ENCODE results near the gene SYT2. TPM values are rescaled to one million over a fixed set of nuclear protein-coding genes. Genes with fewer than 3 reads are reported as not detected.
"Not testable (repeated sequence)": the region's sequence is repeated elsewhere in the genome, so short reads cannot be mapped to it uniquely, and the experiment has no call there.

Gene SYT2
- not detected for total RNA-seq
- long read RNA-seq, partial matches to known transcripts, result 0 of 3 reads
- long read RNA-seq, other reads (novel, unspliced or antisense), result 3 of 3 reads

DNA sequence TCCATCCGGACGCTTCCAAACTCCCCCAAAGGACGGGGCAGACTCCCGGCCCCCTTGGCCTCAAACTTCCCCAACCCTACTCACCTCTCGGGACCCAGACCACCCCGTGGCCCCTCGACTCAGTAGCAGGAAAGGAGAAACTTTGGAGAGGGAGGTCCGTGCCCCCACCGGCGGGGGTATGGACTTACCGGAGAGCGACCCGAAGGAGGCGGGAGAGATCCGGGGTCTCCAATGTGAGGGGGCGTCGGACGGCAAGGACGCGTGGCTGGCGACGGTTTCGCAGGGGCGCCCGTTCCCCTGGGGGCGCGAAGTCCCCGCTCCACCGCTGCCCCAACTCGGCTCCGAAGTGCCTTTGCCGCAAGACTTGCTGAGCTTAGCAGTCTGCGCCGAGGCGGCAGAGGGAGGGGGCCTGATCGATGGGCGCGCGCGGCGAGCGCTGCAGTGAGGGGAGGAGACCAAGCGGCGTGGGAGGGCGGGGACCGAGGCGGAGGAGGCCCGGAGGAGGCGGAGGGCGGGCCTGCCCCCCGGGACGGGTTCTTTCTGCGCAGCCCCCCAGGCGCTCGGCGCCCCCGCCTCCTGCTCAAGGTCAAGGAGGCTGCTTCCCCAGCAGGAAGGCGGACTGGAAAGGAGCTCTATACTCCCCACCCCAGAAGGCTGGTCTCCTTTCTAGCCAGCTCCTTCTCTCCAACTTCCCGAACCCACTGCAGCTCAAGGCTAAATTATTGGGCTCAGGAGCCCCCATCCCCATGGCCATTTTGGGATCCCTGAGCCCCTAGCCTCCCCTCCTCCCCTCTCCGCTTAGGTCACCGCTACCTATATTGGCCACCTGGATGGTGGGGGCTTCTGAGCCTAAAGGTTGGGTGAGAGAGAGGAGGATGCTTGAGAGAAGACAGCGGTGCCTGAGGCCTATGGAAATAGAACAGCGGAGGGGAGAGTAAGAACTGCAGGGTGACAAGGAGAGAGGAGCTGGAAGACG is at the start of gene SYT2:
Gene SYT2 (minus strand): TSS at position 385 of the 976 bp plus-strand sequence. CDS start 104,682 bp downstream, outside the sequence.
- ATAC-seq, result no peak
- intact Hi-C loops (cut with DNase I), result loop anchor here (10.0 kb wide), 2 partner anchors 246 to 396 kb away; no protein-coding TSS in a partner anchor
- no peak for DNase-seq (ENCODE audit: missing footprints)

DNA sequence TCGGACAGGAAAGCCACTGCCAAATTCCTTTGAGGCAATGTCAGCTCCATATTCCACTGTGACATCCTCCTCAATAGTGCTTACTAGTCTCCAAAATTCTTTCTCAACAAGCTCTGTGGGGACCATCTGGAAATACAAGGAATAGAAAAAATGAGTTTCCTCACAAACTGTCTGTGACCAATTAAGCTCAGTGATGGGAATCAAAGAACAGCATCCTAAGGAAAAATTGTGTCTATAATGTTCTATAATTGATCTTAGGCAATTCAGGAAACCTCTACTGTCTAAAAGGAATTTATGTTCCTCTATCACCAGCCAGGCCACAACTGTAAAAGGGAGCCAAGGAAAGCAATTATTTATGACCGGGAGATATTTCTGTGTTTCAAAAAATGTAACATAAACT is 46.1 kb upstream of the SYT2 start:
- ATAC-seq (no peak), DNase-seq (ENCODE audit: missing footprints) (no peak)
- intact Hi-C loops (cut with DNase I), result loop anchor here (10.0 kb wide), 1 partner anchor 238 kb away; no protein-coding TSS in a partner anchor

- ATAC-seq, result no peak
- intact Hi-C loops (cut with DNase I), result loop anchor here (10.0 kb wide), 1 partner anchor 241 kb away; no protein-coding TSS in a partner anchor
- DNase-seq (ENCODE audit: missing footprints), result no peak
Observed at GRCh38 chr1:202754293-202754692, 44.0 kb upstream of the SYT2 start.

DNA sequence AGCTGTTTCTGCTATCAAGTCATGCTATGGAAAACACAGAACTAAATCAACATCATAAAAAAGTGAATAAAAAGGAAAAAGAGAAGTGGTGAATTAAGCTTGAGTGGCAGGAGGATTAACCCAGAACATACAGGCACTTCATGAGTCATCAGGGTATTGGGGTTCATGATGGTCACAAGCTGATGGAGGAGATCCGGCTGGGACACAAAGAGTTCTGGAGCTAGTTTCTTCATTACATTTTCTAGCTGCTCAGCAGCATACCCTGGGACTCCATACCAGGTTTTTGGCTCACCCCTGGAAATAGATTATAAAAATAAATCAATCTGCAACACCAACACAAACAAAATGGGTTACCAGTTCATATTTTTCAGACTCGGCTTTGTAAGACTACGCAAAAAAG is 42.5 kb upstream of the SYT2 start:
- intact Hi-C loops (cut with DNase I), result loop anchor here (10.0 kb wide), 1 partner anchor 242 kb away; no protein-coding TSS in a partner anchor
- no peak for DNase-seq (ENCODE audit: missing footprints)
- no peak for ATAC-seq

GRCh38 chr1:202750761-202751160 is 40.5 kb upstream of the SYT2 start:
- ATAC-seq (no peak), DNase-seq (ENCODE audit: missing footprints) (no peak)
- intact Hi-C loops (cut with DNase I), result loop anchor here (10.0 kb wide), 1 partner anchor 244 kb away; no protein-coding TSS in a partner anchor

- no peak for DNase-seq (ENCODE audit: missing footprints)
- ATAC-seq, result no peak
- intact Hi-C loops (cut with DNase I), result loop anchor here (10.0 kb wide), 1 partner anchor 245 kb away; no protein-coding TSS in a partner anchor
Observed at GRCh38 chr1:202750024-202750423, 39.8 kb upstream of the SYT2 start.

- ATAC-seq, result no peak
- DNase-seq (ENCODE audit: missing footprints), result no peak
- intact Hi-C loops (cut with DNase I), result no loop called here
Observed at GRCh38 chr1:202745323-202745888, 35.2 kb upstream of the SYT2 start.

- DNase-seq (ENCODE audit: missing footprints); ATAC-seq; intact Hi-C loops (cut with DNase I): not testable (repeated sequence)
Observed at GRCh38 chr1:202744770-202745169, 34.5 kb upstream of the SYT2 start.

DNA sequence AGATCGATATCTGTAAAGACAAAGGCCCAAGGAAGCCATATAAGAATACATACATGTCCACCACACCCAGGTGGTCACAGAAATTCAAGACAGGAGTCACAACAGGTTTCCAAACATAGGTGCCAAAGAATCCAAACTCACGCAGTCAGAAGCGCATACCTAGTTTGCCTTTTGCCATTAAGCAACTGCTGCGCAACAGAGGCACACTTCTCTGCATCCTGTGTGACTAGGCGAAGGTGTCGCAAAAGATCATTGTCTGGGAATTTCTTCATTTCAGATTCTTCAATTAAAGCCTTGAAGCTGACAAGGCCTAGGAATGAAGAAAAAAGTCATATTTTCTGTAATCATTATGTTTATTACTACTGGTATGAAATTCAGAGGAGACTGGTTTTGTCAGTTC is 32.2 kb upstream of the SYT2 start:
- intact Hi-C loops (cut with DNase I), result no loop called here
- DNase-seq (ENCODE audit: missing footprints) (no peak), ATAC-seq (no peak)

DNA sequence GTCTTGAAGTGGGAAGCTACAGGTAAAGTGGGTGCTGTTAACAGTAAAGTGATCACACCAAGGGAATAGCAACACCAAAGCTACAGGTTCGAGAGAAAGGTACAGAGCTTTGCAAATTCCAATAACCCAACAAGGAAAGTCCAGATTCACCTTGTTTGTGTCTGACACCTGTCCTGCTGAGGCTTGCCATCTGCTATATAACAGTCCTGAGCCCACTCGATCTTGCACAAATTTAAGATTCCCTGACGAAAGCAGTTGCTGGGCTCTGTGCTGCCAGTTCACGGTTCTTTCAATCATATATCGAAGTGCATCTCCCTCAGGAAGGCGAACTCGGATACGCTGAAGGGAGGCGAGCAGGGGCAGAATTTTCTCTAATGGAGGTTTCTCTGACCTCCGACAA is 23.0 kb upstream of the SYT2 start:
- intact Hi-C loops (cut with DNase I), result no loop called here
- DNase-seq (ENCODE audit: missing footprints) (no peak), ATAC-seq (no peak)

DNA sequence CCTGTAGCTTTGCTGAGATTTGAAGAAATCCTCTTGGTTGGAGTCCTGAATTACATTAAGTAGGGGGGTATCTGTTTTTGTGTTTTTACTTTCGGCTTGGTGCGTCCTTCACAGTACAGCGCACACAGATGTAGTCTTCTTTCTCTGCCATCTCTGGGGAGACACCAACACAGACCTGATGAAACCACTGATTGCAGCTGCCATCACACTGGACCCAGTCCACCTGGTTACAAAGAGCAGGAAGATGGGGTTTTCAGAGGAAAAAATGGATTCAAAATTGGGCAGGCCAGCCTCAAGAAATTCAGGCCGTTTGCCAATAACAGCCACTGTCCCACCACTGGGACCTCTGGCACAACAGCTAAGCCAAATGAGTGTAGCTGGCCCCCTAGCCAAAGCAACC is 18.7 kb upstream of the SYT2 start:
- DNase-seq (ENCODE audit: missing footprints), result no peak
- intact Hi-C loops (cut with DNase I), result no loop called here
- ATAC-seq, result no peak

- DNase-seq (ENCODE audit: missing footprints), result no peak
- intact Hi-C loops (cut with DNase I), result no loop called here
Observed at GRCh38 chr1:202725526-202725925, 15.3 kb upstream of the SYT2 start.

DNA sequence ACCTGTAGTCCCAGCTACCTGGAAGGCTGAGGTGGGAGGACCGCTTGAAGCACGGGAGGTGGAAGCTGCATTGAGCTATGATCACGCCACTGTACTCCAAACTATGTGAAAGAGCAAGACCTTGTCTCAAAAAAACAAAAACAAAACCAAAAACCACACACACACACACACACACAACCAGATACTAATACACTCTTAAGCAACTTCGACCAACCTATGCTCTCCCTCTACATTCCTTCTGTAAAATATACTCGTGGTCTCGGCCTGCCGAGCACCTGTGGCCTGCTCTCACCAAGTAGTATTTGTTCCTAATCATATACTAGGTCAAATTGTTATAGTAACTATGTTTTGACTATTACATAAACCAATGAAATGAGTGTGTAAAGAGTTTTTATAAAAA is 13.5 kb upstream of the SYT2 start:
- intact Hi-C loops (cut with DNase I), result no loop called here
- no peak for ATAC-seq

More at GRCh38 chr1:202725526-202725925, 15.3 kb upstream of the SYT2 start:
- no peak for ATAC-seq

GRCh38 chr1:202723046-202723445 is 12.8 kb upstream of the SYT2 start:
- DNase-seq (ENCODE audit: missing footprints); ATAC-seq; intact Hi-C loops (cut with DNase I): not testable (repeated sequence)

More for the DNA sequence above, 13.5 kb upstream of the SYT2 start:
- DNase-seq (ENCODE audit: missing footprints), result no peak

GRCh38 chr1:202716654-202717053 is 6.4 kb upstream of the SYT2 start:
- no peak for DNase-seq (ENCODE audit: missing footprints)
- ATAC-seq, result no peak

GRCh38 chr1:202714202-202714601 is 3.9 kb upstream of the SYT2 start:
- intact Hi-C loops (cut with DNase I), result loop anchor here (10.0 kb wide), 2 partner anchors 249 to 399 kb away; no protein-coding TSS in a partner anchor
- ATAC-seq, result not testable (repeated sequence)

More at GRCh38 chr1:202716654-202717053, 6.4 kb upstream of the SYT2 start:
- intact Hi-C loops (cut with DNase I), result loop anchor here (5.0 to 10.0 kb wide), 3 partner anchors 252 to 402 kb away; partner anchors contain the start of gene UBE2T

DNA sequence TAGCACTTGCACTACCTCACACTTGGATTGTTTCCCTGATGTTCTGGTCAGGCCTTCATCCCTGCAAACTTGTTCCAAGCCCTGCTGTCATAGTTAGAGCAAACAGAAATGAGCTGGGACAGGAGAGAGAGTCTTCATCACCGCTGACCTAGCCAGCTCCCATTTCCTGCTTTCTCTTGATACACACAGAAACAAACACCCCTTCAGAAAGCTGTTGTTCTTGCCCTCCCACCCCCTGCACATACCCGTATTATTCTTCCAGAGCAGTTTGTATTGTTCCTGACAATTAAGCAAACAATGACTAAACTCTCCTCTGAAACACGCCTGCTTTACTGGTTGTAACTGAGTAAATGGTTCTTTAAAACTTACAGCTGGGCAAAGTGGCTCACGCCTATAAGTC is 2.9 kb upstream of the SYT2 start:
- intact Hi-C loops (cut with DNase I), result loop anchor here (10.0 kb wide), 2 partner anchors 248 to 398 kb away; no protein-coding TSS in a partner anchor
- DNase-seq (ENCODE audit: missing footprints) (no peak), ATAC-seq (no peak)

More at GRCh38 chr1:202714202-202714601, 3.9 kb upstream of the SYT2 start:
- not testable (repeated sequence) for DNase-seq (ENCODE audit: missing footprints)

- intact Hi-C loops (cut with DNase I), result loop anchor here (10.0 kb wide), 2 partner anchors 247 to 397 kb away; no protein-coding TSS in a partner anchor
- no peak for ATAC-seq
- DNase-seq (ENCODE audit: missing footprints), result no peak
Observed at GRCh38 chr1:202711949-202712635, 1.8 kb upstream of the SYT2 start.
